Astrocyte (in vitro differentiated cells and primary cell): ENCODE results near the gene RSPH6A. TPM values are rescaled to one million over a fixed set of nuclear protein-coding genes. Genes with fewer than 3 reads are reported as not detected.

Source experiments
- DNase-seq: peaks from one replicate; pipeline ENCODE4 v3.0.0-alpha.2; 2010; ENCODE audit warnings: low read depth
- FAIRE-seq: peaks from 2 replicates; lab custom pipeline; 2011; peaks lifted over from hg19 to GRCh38; lab: Jason Lieb, UNC
- H2AFZ ChIP-seq: 2 replicates; pipeline ENCODE4 v1.6.0; 2012; ENCODE audit warnings: low read depth, low read length, inconsistent platforms
- H3K27ac ChIP-seq: 2 replicates; pipeline ENCODE4 v1.5.1; 2011; ENCODE audit warnings: low read depth, low read length, inconsistent platforms
- H3K27me3 ChIP-seq: 2 replicates; pipeline ENCODE4 v1.6.0; 2011; ENCODE audit warnings: low read length, inconsistent platforms; ENCODE audit not compliant: insufficient read depth
- H3K36me3 ChIP-seq: 2 replicates; pipeline ENCODE4 v1.5.1; 2011; ENCODE audit warnings: low read length, inconsistent platforms; ENCODE audit not compliant: insufficient read depth
- H3K4me1 ChIP-seq: 2 replicates; pipeline ENCODE4 v1.5.1; 2011; ENCODE audit warnings: low read length, inconsistent platforms; ENCODE audit not compliant: insufficient read depth
- H3K4me2 ChIP-seq: 2 replicates; pipeline ENCODE4 v1.6.0; 2012; ENCODE audit warnings: low read length, inconsistent platforms
- H3K4me3 ChIP-seq: 2 replicates; pipeline ENCODE4 v1.5.1; 2011; ENCODE audit warnings: low read depth, mild to moderate bottlenecking, low read length, inconsistent platforms; ENCODE audit not compliant: insufficient read depth
- H3K79me2 ChIP-seq: 2 replicates; pipeline ENCODE4 v1.6.0; 2012; ENCODE audit warnings: mild to moderate bottlenecking, low read length, inconsistent platforms; ENCODE audit not compliant: insufficient read depth
- H3K9ac ChIP-seq: 2 replicates; pipeline ENCODE4 v1.6.0; 2012; ENCODE audit warnings: mild to moderate bottlenecking, low read length, inconsistent platforms
- H3K9me3 ChIP-seq: 2 replicates; pipeline ENCODE4 v1.5.1; 2012; ENCODE audit warnings: low read depth, mild to moderate bottlenecking, low read length, inconsistent platforms; ENCODE audit not compliant: insufficient read depth
- H4K20me1 ChIP-seq: 2 replicates; pipeline ENCODE4 v1.6.0; 2012; ENCODE audit warnings: low read length, inconsistent platforms; ENCODE audit not compliant: insufficient read depth
- H3K27ac Mint-ChIP-seq: one replicate; pipeline ENCODE4 v1.8.0; 2021; ENCODE audit warnings: mild to moderate bottlenecking, mixed read lengths; ENCODE audit not compliant: unreplicated experiment
- H3K27me3 Mint-ChIP-seq: one replicate; pipeline ENCODE4 v1.8.0; 2021; ENCODE audit warnings: low read depth, mixed read lengths; ENCODE audit not compliant: unreplicated experiment
- H3K36me3 Mint-ChIP-seq: one replicate; pipeline ENCODE4 v1.8.0; 2021; ENCODE audit warnings: low read depth, mixed read lengths; ENCODE audit not compliant: unreplicated experiment
- H3K4me1 Mint-ChIP-seq: one replicate; pipeline ENCODE4 v1.8.0; 2021; ENCODE audit warnings: low read depth, mixed read lengths; ENCODE audit not compliant: unreplicated experiment
- H3K4me3 Mint-ChIP-seq: one replicate; pipeline ENCODE4 v1.8.0; 2021; ENCODE audit warnings: mild to moderate bottlenecking, moderate library complexity, mixed read lengths; ENCODE audit not compliant: unreplicated experiment
- H3K9me3 Mint-ChIP-seq: one replicate; pipeline ENCODE4 v1.8.0; 2021; ENCODE audit warnings: mild to moderate bottlenecking, mixed read lengths; ENCODE audit not compliant: unreplicated experiment
- CTCF ChIP-seq: IDR thresholded peaks from 2 replicates; pipeline ENCODE4 v1.5.1; 2011; ENCODE audit warnings: low read depth, mild to moderate bottlenecking, inconsistent platforms, low read length, moderate library complexity; ENCODE audit not compliant: insufficient read depth
- EZH2 ChIP-seq: IDR thresholded peaks from 2 replicates; pipeline ENCODE4 v1.6.1; 2012; ENCODE audit warnings: mild to moderate bottlenecking, low read length, inconsistent platforms; ENCODE audit not compliant: insufficient read depth
- total RNA-seq: library from RNA; stranded (reverse); gene quantifications from 2 replicates; pipeline ENCODE4 v1.2.1, GENCODE V29; 2021

Gene RSPH6A
- total RNA-seq, 1 donor from 2014 or later, result 0.23 TPM

- no peaks in the 10 kb centered on the region for H3K79me2 ChIP-seq
- H3K27me3 ChIP-seq, result no peaks in the 10 kb centered on the region
- peaks cover 12% of the 10 kb centered on the region for H4K20me1 ChIP-seq
- FAIRE-seq (peak; percentile 73), DNase-seq (peak; percentile 71)
- no peak overlapping the region for H3K4me2 ChIP-seq
- H3K4me3 ChIP-seq, result no peak overlapping the region
- peaks cover 5% of the 10 kb centered on the region for H3K36me3 ChIP-seq
- no peaks in the 10 kb centered on the region for H3K9me3 ChIP-seq
- H2AFZ ChIP-seq, result no peak overlapping the region
- no peak overlapping the region for H3K4me3 Mint-ChIP-seq
- peak; percentile 98 for TF ChIP-seq CTCF
- no peak for TF ChIP-seq EZH2
- H3K9me3 Mint-ChIP-seq, result no peaks in the 10 kb centered on the region
- no peaks in the 10 kb centered on the region for H3K27me3 Mint-ChIP-seq
- no peak overlapping the region for H3K9ac ChIP-seq
- peak overlapping the region; percentile 34 for H3K27ac Mint-ChIP-seq
- H3K27ac ChIP-seq, result no peak overlapping the region
- peaks cover 8% of the 10 kb centered on the region for H3K4me1 ChIP-seq
- H3K36me3 Mint-ChIP-seq, result peaks cover 10% of the 10 kb centered on the region
- peaks cover 4% of the 10 kb centered on the region for H3K4me1 Mint-ChIP-seq
Measured at GRCh38 chr19:45817010-45817724, 2.1 kb upstream of the RSPH6A start.

- peaks cover 5% of the 10 kb centered on the region for H3K36me3 ChIP-seq
- H3K9me3 Mint-ChIP-seq, result no peaks in the 10 kb centered on the region
- FAIRE-seq (no peak), DNase-seq (no peak)
- no peak overlapping the region for H3K27ac Mint-ChIP-seq
- H3K9me3 ChIP-seq, result no peaks in the 10 kb centered on the region
- no peak overlapping the region for H3K27ac ChIP-seq
- no peak overlapping the region for H3K4me3 ChIP-seq
- H3K4me3 Mint-ChIP-seq, result peak overlapping the region; percentile 82
- no peak overlapping the region for H3K9ac ChIP-seq
- H3K79me2 ChIP-seq, result no peaks in the 10 kb centered on the region
- H3K27me3 ChIP-seq, result no peaks in the 10 kb centered on the region
- TF ChIP-seq EZH2 (no peak), CTCF (no peak)
- no peak overlapping the region for H3K4me2 ChIP-seq
- H3K4me1 ChIP-seq, result peaks cover 8% of the 10 kb centered on the region
- peaks cover 12% of the 10 kb centered on the region for H4K20me1 ChIP-seq
- H3K27me3 Mint-ChIP-seq, result no peaks in the 10 kb centered on the region
- H2AFZ ChIP-seq, result no peak overlapping the region
- peaks cover 4% of the 10 kb centered on the region for H3K4me1 Mint-ChIP-seq
- H3K36me3 Mint-ChIP-seq, result peaks cover 9% of the 10 kb centered on the region
Measured at GRCh38 chr19:45816236-45817009, 1.3 kb upstream of the RSPH6A start.
